Measurements from ENCODE around the gene ZNF614.
"Not testable (repeated sequence)": the region's sequence is repeated elsewhere in the genome, so short reads cannot be mapped to it uniquely, and the experiment has no call there.

The ZNF614 gene

DNA sequence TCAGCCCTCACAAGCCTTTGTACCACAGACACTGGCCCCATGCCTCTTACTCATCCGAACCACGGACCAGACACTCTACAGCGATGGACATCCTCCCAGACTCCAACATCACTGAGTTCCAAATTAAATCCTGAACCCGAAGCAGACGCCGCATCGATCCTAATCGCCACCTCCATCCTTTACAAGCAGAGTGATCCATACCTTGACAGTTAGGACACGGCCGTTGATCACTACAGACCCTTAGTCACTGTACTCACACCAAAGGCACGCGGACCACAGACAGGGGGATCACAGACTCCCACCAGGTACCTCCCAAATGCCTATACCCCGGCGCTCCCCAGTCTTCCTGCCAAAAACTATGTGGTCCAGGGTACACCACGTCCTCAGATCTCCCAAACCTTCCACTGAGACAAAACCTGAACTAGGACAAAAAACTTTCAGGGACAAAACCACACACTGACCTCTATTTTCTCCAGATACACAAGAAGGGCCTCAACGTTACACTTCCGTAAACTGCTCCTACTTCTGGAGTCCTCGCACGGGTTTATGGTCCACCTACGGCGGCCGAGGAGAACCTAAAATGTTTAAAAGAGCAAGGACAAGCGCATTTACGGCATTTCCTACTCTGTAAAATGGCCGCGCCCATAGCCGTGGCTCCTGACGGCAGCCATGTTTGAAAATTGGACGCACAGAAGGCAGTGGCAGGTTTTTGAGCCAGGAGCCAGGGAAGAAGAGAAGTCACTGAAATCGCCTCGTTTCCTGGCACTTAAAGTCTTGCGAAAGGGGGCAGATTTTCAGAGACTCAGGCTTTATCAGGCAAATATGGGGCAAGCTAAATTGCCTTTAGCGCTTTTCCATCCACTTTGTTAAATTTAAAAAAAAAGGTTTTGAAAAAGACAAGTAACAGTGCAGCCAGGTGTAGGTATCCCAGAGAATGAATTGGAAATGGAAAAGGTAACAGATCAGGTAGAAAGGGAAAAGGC is 41.6 kb downstream of the ZNF614 start, which contains the start of gene ZNF350:
Gene ZNF350 (minus strand): TSS at position 532 of the 983 bp plus-strand sequence. CDS start 12,480 bp downstream, outside the sequence.
- peak; percentile 92 for DNase-seq

DNA sequence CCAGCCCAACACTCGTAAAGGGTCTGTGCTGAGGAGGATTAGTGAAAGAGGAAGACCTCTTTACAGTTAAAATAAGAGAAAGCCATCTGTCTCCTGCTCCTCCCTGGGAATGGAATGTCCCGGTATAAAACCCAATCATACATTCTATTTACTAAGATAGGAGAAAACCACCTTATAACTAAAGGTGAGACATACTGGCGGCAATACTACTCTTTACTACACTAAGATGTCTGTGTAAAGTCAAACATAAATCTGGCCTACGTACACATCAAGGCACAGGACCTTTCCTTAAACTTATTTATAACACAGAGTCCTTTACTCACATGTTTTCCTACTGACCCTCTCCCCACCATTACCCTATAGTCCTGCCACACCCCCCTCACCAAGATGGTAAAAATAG is 44.8 kb downstream of the ZNF614 start:
- DNase-seq, result no peak

DNA sequence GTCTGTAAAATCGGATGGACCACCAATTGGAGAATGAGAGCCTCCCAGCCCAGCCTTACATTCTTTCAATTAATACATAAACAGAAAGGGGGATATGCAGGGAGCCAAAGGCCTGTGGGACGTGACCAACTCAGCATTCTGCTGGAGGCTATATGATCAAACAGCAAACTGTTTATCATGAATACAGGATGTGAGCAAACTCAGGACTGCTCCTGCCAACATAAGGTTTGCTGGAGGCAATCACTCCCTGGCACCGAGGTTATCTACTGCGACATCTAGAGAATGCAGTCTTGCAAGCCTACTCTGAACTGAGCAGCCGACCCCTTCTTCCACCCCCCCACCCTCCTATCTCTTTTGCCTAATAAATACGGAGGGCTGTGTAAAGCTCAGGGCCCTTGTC is 47.3 kb downstream of the ZNF614 start:
- not testable (repeated sequence) for DNase-seq

DNA sequence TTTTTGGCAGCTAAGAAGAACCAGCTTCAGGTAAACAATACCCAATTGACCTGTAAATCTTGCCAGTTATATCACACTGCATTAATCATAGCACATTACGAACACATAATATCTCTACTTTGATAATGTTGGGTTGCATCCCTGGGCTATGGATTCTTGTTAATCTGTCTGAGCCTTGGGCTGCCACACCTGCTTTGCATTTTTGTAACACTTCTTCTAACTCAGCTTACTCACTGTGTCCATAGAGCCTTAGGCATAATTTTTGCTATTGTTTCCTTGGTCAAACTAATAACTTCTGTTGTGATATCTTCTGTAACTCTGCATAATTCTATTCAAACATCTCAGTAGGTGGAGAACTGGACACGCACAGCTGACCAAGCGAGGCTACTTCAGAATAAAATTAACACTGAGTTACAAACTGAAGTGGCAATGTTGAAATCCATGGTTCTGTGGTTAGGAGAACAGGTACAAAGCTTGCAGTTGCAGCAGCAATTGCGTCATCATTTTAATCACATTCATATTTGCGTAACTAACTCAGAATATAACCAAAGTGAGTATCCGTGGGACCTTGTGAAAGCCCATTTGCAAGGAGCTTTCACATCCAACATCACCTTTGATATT is 48.0 kb downstream of the ZNF614 start:
- no peak for DNase-seq

DNA sequence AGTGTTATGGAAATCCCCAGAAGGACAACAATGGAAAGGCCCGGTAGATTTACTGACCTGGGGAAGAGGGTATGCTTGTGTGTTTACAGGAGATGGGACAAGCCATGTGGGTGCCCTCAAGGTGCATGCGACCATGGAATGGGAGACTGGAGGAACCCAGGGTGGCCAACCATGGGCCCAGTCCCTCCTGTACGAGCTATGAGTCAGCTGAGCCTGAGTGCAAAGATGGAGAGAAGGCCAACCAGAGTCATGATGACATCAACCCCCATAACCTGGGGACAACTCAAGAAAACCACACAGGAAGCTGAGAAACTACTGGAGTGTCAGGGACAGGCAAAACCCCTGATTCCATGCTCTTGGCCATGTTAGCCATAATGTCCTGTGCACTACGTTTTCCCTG is 49.3 kb downstream of the ZNF614 start:
- DNase-seq, result no peak

DNA sequence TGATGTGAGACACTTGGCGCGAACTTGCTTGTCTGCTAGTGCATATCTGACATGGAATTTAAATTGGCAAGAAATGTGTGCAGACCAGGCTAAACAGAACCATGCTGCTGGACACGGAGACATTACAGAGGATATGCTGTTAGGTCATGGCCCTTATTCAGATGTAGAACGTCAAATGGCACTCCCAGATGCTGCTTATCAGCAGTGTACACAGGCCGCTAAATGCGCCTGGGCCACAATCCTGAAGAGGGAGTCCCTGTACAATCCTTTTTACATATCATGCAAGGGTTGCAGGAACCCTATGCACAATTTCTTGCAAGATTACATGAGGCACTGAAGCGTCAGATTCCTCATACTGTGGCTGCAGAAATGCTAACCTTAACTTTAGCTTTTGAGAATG is 50.8 kb downstream of the ZNF614 start:
- DNase-seq, result no peak

DNA sequence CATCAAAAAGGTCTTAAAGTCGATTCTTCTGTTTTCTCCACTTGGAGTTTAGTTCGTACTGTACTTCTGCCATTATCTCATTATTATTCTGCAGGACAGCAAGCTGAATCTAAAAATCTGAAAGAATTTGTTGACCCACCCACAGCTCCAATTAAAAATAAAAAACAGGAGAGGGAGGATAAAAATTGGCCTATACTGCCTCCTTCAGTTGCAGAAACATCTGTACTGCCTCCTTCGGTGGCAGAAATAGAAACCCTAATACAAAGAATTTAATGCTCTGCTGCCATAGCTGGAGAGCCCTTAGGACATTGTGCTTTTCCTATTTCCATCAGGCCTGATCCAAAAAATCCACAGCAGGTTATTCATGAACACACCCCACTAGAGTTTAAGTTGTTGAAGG is 51.3 kb downstream of the ZNF614 start:
- no peak for DNase-seq

DNA sequence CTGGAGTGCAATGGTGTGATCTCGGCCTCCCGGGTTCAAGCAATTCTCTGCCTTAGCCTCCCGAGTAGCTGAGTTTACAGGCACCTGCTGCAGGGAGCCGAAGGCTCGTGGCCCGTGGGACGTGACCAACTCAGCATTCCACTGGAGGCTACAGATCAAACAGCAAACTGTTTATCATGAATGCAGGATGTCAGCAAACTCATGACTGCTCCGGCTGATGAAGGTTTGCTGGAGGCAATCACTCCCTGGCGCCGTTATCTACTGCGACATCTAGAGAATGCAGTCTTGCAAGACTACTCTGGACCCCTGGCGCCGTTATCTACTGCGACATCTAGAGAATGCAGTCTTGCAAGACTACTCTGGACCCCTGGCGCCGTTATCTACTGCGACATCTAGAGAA is 52.4 kb downstream of the ZNF614 start:
- not testable (repeated sequence) for DNase-seq

DNA sequence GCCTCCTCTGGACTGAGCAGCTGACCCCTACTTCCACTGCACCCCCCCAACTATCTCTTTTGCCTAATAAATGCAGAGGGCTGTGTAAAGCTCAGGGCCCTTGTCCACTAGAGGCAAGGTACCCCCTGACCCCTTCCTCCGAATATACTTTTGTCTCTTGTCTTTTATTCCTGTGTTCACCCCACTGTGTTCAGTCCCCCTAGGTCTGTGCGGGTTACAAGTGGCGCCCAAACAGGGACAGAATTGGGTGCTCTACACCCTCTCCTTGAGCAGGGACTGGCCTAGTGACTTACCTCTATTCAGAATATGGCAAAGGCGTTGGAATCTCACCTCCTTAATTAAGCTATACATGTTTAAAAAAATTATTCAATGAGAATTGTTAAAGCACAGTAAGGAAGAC is 56.6 kb downstream of the ZNF614 start:
- DNase-seq, result no peak

DNA sequence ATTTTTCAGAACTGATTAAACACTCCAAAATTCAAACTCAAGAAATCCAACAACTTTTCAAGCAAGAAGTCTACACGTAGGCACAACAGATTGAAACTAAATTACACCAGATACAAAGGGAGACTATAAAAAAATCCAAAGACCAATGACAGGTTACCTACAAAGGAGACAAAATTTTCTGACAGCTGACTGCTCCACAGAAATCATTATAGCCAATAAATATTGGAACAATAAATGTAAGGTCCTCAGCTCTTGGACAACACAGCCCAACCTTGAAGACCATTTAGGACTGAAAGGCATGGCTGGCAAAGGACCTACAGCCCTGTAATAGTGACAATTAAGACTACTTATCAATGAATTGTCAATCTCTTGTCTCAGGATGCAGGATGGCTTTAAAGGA is 57.5 kb downstream of the ZNF614 start:
- DNase-seq, result no peak

DNA sequence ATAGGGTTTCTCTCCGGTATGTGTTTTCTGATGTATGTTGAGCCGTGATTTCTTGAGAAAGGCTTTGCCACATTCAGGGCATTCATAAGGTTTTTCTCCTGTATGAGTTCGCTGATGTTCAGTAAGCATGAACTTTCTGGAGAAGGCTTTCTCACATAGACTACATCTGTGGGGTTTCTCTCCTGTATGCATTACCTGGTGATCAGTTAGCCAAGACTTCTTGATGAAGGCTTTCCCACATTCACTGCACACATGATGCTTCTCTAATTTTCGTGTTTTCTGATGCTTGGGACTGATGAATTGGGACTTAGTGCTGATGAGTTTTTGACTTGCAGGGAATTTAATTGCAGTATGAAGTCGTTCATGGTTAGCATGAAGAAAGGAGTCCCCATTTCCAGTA is 62.6 kb downstream of the ZNF614 start:
- no peak for DNase-seq

Measured in NCI-H2171 treated with DMSO at 0.1 percent for 48 hours (cell line).